HG03066 (cell line): ENCODE measurements around the gene DNAI2.
"Not testable (repeated sequence)": the region's sequence is repeated elsewhere in the genome, so short reads cannot be mapped to it uniquely, and the experiment has no call there.

Source experiments
- ATAC-seq: cut with Tn5 transposase; IDR thresholded peaks from one replicate; pipeline ENCODE4 v1.9.1; 2021; ENCODE audit warnings: low read depth; ENCODE audit not compliant: unreplicated experiment

The DNAI2 gene

DNA sequence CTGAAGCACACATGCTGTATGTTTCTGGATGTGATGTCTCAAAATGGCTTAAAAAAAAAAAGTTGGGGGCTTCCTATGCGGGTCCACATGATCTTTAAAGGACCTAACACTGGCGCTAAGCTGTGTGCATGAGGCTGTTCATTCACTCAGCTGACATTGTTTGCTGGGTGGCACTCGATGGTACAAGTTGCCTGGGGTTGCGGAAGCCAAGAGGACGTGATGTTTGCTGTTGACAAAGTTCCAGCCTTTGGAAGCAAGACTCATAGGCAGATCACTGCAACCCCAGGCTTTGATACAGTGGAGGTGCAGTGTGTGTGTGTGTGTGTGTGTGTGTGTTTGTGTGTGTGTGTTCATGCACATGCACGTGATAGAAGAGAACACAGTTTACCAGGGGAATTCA, 29.5 kb upstream of the DNAI2 start:
- ATAC-seq, result no peak

DNA sequence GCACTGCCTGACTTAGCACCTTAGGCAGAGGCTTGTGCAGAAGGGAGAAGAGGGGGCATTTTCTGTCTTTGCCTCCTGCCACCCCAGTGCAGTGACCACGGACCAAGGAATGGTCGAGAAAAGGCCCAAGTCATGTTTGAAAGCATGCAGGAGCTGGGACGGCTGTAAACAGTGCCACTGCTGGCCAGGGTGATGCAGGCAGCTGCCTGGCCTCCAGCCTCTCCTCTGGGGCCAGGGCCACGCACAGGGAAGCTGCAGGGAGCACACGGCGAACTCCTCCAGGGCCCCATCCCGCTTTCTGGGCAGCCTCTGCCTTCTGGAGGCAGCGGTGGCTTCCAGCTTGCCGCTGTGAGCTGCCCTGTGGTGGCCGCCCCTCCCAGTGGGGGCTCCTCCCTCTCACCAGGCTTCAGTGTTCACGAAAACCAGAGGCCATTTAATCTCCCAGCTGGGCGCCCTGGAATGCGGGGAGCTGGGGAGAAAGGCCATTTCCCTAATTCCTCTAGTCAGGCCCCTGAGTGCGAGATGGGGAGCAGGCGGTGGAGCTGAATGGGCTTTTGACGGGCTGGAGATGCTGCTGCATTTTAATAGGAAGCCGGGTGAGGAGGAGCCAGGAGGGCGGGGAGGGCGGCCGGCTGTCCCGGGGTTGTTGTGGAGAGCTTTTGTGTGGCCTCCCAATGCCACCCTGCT, 28.7 kb upstream of the DNAI2 start:
- no peak for ATAC-seq

- ATAC-seq, result no peak
These were observed 28.2 kb upstream of the DNAI2 start for GRCh38 chr17:74245871-74246270.

DNA sequence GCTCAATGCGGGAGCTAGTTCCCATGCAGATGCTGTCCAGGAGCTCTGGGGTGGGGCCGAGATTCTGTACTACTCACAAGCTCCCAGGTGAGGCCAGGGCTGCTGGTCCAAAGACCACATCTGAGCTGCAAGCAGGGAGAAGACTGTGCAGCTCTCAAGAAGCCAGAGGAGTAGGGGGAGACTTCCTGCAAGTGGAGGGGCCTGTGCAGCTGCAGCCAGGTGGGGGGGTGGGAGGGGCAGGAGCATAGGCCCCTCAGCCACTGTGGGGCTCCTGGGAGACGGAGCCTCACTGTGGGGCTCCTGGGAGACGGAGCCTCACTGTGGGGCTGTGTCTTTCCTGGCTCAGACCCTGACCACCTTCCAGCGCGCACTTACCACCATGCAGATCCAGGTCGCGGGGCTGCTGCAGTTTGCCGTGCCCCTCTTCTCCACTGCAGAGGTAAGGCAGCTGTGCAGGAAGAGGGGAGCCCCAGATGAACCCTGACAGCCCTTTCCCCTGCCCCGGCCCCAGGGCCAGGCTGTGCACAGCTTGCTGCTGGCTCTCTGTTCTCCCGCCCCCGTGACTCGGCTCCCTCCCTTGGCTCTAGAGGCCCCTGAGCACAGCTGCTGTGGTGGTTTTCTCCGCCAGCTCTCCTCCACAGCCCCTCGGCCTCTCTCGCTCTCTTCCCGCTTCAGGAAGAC, 24.3 kb upstream of the DNAI2 start:
- no peak for ATAC-seq

GRCh38 chr17:74250324-74250995, 23.6 kb upstream of the DNAI2 start:
- ATAC-seq, result no peak

- ATAC-seq, result no peak
These were observed 23.0 kb upstream of the DNAI2 start for GRCh38 chr17:74251051-74251450.

DNA sequence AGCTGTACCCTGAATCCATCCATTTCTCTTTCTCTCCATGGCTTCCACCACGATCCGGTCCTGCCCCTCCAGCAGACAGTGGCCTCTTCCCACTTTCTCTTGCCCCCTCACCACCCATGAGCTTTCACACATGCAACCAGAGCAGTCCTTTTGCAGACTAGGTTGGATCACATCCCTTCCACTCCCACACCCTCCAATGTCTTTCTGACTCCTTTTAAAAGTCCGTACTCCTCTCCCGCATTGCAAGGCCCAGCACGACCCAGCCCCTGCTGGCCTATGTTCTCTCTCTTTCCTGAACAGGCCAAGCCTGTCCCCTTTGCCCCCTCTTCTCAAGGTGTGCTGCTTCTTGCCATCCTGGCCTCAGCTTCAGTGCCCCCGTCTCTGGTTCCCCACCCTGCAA, 22.5 kb upstream of the DNAI2 start:
- no peak for ATAC-seq

DNA sequence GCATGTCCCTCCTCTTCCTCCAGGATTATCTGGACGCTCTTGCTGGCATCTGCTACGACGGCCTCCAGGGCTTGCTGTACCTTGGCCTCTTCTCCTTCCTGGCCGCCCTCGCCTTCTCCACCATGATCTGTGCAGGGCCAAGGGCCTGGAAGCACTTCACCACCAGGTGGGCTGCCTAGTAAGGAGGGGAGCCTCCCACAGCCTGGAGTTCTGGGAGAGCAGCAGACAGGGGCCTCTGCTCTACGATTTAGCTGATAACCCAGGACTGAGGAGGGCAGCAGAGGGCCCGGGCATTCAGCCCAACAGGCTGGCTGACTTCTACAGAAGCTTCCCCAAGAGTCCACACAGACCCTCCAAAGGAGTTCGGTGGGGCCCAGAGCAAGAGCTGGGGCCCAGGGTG, 21.8 kb upstream of the DNAI2 start:
- no peak for ATAC-seq

DNA sequence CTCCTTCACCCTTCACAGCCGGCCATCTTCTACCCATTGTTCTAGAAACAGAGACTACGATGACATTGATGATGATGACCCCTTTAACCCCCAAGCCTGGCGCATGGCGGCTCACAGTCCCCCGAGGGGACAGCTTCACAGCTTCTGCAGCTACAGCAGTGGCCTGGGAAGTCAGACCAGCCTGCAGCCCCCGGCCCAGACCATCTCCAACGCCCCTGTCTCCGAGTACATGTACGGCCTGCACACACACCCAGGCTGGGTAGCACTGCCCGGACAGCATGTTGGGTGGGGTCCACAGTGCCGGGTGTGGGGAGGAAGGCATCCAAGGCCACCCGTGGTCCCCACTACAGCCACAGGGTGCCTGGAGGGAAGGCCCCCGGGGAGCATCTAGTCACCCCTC, 21.0 kb upstream of the DNAI2 start:
- no peak for ATAC-seq

DNA sequence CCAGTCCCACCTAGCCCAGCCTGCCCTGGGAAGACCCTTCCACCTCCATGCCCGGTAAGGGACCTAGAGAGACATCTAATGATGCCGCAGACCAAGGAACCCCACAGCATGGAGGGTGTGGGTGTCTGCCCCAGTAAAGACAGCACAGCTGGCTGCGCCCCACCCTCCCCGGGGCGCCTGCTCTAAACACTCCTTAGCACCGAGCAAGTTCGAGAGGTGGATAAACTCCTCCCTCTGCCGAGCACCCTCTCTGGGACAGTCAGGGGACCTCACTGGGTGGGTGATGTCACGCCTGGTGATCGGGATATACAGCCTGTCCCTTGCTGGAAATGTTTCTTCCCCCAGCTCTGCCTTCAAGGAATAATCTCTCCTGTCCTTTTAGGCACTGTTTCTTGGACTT, 16.7 kb upstream of the DNAI2 start:
- ATAC-seq, result no peak

DNA sequence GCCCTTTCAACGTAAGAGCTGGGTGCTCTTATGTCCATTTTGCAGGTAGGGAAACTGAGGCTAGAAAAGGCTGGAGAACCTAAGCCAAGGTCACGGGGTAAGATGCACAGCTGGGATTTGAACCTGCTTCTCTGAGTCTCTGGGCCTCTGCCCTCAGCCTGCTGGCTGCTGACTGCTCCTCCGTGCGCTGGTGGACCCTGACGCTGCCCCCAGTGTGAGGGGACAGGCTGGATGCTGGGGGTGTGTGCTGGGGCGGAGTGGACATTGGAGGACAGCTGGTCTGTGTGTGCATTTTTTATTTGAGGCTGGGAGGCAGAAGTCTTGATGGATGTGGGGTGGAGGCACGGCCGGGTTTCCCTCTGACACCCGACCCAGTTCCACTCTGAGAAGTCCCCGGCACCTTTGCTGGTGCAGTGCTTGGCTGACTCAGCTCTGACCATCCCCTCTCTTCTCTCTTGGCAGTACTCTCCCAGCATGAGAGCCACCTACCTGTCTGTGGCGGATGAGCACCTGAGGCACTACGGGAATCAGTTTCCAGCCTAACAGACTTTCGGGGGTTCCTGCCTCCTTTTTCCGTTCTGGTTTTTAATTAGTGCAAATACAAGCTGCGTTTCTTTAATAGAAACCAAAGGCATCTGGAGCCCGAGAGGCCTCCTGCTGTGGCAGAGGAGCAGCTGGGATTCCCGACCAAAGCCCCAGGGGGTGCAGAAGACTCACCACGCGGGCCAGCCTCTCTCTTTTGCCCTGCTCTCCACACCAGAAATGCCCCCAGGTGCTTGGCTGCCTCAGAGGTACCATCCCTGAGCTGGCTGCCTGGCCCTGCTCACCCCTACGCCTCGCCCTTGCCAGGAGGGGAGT, 14.1 kb upstream of the DNAI2 start:
- ATAC-seq, result no peak

DNA sequence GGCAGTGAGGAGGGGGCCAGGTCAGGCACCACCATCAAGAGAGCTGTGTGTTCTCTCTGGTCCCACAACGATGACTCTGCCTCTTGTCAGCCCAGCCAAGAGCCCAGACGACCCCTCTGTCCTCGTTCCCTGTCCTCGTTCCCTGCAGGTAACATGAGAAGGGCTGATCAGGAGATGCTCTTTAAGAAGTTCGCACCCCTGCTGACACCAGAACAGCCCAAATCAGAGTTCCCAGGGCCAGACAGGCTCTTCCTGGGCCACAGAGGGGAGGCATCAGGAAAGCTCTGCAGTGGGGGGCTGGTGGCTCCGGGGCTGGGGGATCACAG, 13.5 kb upstream of the DNAI2 start:
- ATAC-seq, result no peak

DNA sequence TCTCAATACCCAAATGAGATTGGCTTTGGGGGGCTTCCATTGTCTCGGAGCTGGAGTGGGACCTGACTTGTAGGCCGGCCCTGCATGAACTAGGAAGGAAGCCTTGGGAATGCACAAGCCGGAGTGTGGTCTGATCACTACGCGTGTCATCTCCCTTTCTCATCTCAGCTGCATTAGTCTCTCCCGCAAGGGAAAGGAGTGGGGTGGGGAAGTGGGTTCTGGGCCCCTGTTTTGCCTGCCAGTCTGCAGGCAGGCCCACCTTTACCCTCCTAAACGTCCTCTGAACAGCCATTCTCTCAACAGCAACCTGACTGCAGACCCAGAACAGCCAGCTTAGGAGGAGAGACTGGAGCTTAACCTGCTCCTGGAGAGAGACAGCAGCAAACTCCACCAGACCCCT, 11.4 kb upstream of the DNAI2 start:
- no peak for ATAC-seq

- ATAC-seq, result not testable (repeated sequence)
These were observed 7.0 kb upstream of the DNAI2 start for GRCh38 chr17:74267054-74267453.

GRCh38 chr17:74267579-74267978, 6.5 kb upstream of the DNAI2 start:
- ATAC-seq, result no peak

- ATAC-seq, result no peak
These were observed 6.0 kb upstream of the DNAI2 start for GRCh38 chr17:74267987-74268499.

DNA sequence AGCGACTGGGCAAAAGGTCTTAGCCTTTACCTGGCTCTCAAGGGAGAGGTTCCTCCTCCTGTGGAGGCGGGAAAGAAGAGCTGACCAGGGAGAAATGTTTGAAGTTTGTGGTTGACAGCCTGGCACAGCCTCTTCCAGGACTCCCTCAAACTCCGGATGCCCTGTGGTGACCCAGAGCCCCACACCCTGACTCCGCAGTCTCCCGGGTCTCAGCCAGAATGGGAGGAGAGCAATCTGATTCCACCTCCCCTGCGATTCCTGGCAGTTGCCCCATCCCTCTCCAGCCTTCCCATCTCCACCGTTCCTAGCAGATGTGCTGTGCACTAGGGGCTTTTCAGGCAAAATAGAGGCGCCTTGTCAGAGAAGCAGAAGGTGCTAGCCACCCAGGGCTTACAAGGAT, 5.5 kb upstream of the DNAI2 start:
- ATAC-seq, result no peak

- no peak for ATAC-seq
These were observed 3.7 kb upstream of the DNAI2 start for GRCh38 chr17:74270333-74270732.

GRCh38 chr17:74271281-74271680, 2.8 kb upstream of the DNAI2 start:
- no peak for ATAC-seq

DNA sequence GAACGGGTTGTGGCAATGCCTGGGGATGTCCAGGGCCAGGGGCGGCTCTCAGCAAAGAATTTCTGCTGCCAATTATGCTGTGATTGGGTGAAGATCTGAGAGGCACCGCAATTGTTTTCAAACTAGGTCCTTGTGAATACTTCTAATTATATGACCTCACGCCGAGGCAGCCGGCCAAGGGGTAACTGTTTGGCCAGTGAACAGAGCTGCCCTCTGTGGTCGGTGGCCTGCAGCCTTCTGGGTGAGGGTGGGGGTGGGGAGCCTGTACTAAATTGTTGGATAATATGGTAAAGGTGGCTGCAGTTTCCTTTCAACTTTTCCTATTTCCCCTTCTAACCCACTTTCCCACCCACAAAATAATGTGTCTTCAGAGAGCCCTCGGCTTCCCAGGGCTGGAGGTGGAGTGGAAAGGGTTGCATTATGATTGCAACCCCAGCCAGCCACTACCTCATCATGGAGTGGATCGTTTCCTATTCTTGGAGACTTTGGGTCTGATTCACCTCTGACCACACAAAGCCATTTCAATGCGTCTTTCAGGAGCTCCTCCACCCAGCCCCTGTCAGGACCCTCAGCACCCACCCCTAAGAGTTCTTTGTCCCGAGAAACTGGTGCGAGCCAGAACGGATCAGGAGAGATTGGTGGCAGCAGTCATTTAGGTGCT, 2.0 kb upstream of the DNAI2 start:
- no peak for ATAC-seq
